Non-pigmented ciliary epithelial cell (primary cell): ENCODE data around the gene ILDR2.
A peak's percentile ranks its signal among the peaks of the same experiment; 100 is the strongest.

ENCODE experiments used
- DNase-seq: peaks from one replicate; pipeline ENCODE4 v3.0.0-alpha.2; 2010; ENCODE audit warnings: low read depth

Gene ILDR2

GRCh38 chr1:166975361-166976129, at the start of gene ILDR2:
Gene ILDR2, minus strand, starts transcription at chr1:166975540. Its CDS starts 272 bp downstream, at chr1:166975268.
- no peak for DNase-seq

GRCh38 chr1:167022384-167022783, 47.0 kb upstream of the ILDR2 start:
- no peak for DNase-seq

GRCh38 chr1:167016100-167016750, 40.9 kb upstream of the ILDR2 start:
- DNase-seq = no peak

- DNase-seq = no peak
Measured at GRCh38 chr1:167013108-167013929, 38.0 kb upstream of the ILDR2 start.

GRCh38 chr1:167012570-167012969, 37.2 kb upstream of the ILDR2 start:
- no peak for DNase-seq

GRCh38 chr1:167011560-167012191, 36.3 kb upstream of the ILDR2 start:
- no peak for DNase-seq

GRCh38 chr1:167003711-167004110, 28.4 kb upstream of the ILDR2 start:
- DNase-seq = no peak

GRCh38 chr1:167002354-167002753, 27.0 kb upstream of the ILDR2 start:
- DNase-seq = no peak

- no peak for DNase-seq
Measured at GRCh38 chr1:167000546-167000945, 25.2 kb upstream of the ILDR2 start.

- DNase-seq = no peak
Measured at GRCh38 chr1:166999500-167000055, 24.2 kb upstream of the ILDR2 start.

- DNase-seq = peak; percentile 41
Measured at GRCh38 chr1:166999075-166999474, 23.7 kb upstream of the ILDR2 start.

GRCh38 chr1:166988974-166989515, 13.7 kb upstream of the ILDR2 start, which contains the start of gene MAEL:
Gene MAEL, plus strand, starts transcription at chr1:166989280. Its CDS starts 73 bp downstream, at chr1:166989353.
- no peak for DNase-seq

- no peak for DNase-seq
Measured at GRCh38 chr1:166981589-166981988, 6.2 kb upstream of the ILDR2 start.

- DNase-seq = no peak
Measured at GRCh38 chr1:166980818-166981217, 5.5 kb upstream of the ILDR2 start.

GRCh38 chr1:166980383-166980782, 5.0 kb upstream of the ILDR2 start:
- no peak for DNase-seq

- DNase-seq = no peak
Measured at GRCh38 chr1:166978821-166979220, 3.5 kb upstream of the ILDR2 start.

GRCh38 chr1:166977951-166978350, 2.6 kb upstream of the ILDR2 start:
- DNase-seq = no peak

GRCh38 chr1:166974647-166975345, 544 bp downstream of the ILDR2 start:
- no peak for DNase-seq

GRCh38 chr1:166972826-166973225, 2.5 kb downstream of the ILDR2 start:
- DNase-seq = no peak

GRCh38 chr1:166972193-166972592, 3.1 kb downstream of the ILDR2 start:
- DNase-seq = no peak

- no peak for DNase-seq
Measured at GRCh38 chr1:166971252-166971651, 4.1 kb downstream of the ILDR2 start.
